HG02938 (cell line): ENCODE measurements around the gene SIRPA.

Source experiments
- ATAC-seq: cut with Tn5 transposase; IDR thresholded peaks from one replicate; pipeline ENCODE4 v1.9.1; 2021; ENCODE audit warnings: mild to moderate bottlenecking, moderate library complexity; ENCODE audit not compliant: unreplicated experiment

Gene SIRPA

DNA sequence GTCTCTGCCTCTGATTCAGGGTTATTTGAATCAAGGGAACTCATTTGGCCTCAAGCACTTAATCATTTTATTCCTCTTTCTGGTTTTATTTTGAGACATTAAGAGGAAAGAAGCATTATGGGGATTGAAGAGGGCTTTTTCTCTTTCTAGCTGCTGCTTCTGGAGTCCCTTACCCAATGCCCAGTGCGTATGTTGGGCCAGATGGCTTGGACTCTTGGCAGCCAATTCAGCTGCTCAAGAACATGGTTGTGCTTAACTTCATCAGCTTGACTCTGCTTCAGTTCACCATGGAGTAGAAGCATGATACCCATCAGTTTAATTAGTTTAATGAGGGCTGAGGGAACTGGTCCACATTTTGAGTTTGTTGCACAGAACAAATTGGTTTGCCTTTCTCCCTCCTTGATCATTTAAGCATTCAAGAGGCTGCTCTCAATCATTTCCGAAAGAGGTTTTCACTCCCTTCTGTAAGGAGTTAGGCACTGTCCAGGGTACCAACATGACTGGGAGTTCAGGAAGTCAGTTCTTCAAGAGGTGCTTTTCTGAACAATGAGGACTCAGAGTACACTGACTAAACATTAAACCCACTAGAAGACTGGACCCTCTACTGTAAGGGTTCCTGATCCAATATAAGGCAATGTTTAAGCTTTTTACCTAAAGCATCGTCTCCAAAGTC is 84.0 kb downstream of the SIRPA start:
- no peak for ATAC-seq

DNA sequence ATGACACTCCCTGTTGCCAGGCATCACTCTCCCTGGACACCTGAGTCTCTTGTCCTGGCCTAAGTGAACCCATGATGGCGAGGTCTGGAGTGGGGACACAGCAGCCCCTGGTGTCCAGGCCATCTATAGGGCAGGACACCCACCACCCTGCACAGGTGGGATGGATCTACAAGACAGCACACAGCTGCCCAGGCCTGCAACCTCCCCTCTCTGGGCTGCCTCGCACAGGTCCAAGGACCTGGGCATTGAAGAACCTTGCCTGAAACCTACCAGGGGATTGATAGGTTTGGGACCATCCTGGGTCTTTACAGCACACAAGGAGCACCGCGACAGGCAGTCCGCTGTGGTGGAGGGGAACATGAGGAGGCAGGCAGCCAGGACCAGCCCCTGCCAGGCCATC is 87.5 kb downstream of the SIRPA start:
- no peak for ATAC-seq

DNA sequence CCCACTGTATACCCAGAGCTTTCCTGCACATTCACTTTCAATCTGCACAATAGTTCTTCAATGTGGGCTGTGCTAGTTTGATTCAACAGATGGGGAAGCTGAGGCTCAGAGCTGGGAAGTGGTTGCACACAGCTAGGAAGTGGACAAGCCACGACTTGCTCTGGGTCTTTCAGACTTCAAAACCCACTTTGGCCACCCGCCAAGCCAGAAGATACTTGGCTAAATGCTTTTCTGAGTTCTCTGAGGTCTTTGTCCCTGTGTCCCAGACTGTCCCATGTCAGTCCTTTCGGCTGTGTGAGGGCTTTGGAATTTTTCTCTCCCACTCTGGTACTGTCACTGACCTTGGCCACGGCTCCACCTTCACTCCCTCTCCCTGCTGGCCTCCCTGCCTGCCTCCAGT is 88.1 kb downstream of the SIRPA start:
- ATAC-seq = no peak

DNA sequence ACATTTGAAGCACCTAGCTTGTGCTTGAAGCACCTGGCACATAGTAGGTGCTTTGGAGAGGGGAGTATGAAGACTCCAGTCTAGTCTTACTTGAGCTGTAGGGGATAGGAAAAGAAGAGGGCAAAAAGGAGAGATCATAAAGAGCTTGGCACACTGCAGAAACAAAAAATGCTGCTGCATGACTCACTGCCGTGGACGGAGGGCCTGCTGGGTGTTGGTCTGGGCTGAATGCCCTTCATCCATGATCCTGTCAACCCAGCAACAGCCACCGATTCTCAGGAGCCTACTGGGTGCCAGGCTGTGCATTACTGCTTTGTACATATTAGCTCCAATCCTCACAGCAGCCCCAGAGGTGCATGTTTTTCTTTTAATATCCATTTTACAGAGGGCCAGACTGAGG is 92.6 kb downstream of the SIRPA start:
- no peak for ATAC-seq
